Psoas muscle (tissue), 8 donors: ENCODE results near the gene FUT7. TPM values are rescaled to one million over a fixed set of nuclear protein-coding genes. Genes with fewer than 3 reads are reported as not detected.

ENCODE experiments used
- ATAC-seq, 4 donors: fragments of 200-7000 bp; cut with Tn5 transposase; one replicate each; pipeline ENCODE4 v1.9.1; 2020; ENCODE audit warnings: moderate library complexity in 3 of 4, mild to moderate bottlenecking in 2 of 4
- DNase-seq, 2 donors: peaks; one replicate each; pipeline ENCODE4 v3.0.0-alpha.2; 2020
- H3K27ac ChIP-seq: fragments of 200-600 bp; one replicate; pipeline ENCODE4 v1.8.0; 2022
- H3K27me3 ChIP-seq, 3 donors: fragments of 200-600 bp in 1 of 3; one replicate each; pipeline versions ENCODE4 v1.6.1 to v1.8.0; 2013 to 2022; ENCODE audit warnings: low read length in 2 of 3, mild to moderate bottlenecking in 2 of 3, moderate library complexity in 1 of 3; ENCODE audit not compliant: insufficient read depth in 3 of 3
- H3K36me3 ChIP-seq, 2 donors: fragments of 200-600 bp in 1 of 2; one replicate each; pipeline versions ENCODE4 v1.6.1 to v1.8.0; 2013 to 2022; ENCODE audit warnings: low read depth in 1 of 2, mild to moderate bottlenecking in 1 of 2, moderate library complexity in 1 of 2; ENCODE audit not compliant: insufficient read depth in 1 of 2
- H3K4me1 ChIP-seq: fragments of 200-600 bp; one replicate; pipeline ENCODE4 v1.8.0; 2022
- H3K4me3 ChIP-seq: fragments of 200-600 bp; one replicate; pipeline ENCODE4 v1.8.0; 2022; ENCODE audit warnings: mild to moderate bottlenecking
- H3K9me3 ChIP-seq: fragments of 200-600 bp; one replicate; pipeline ENCODE4 v1.8.0; 2022
- WGBS, 3 donors: extraction: QIAGEN DNeasy Blood & Tissue Kit; methylation state at CpG; one replicate each; pipeline versions ENCODE4 v1.1.6 to v1.1.7; 2013; 5-methylcytosine and 5-hydroxymethylcytosine counted together
- intact Hi-C, 2 donors: fragments of 100-400 bp; cut with DNase I; formaldehyde crosslinking; loops; one replicate each; pipeline versions ENCODE4 v1.11.0 to v1.14.2; 2022
- polyA plus RNA-seq, 3 donors: library from polyadenylated mRNA; stranded (reverse); fragments of 200-250 nt; gene quantifications; one replicate each; pipeline ENCODE4 v1.2.3, GENCODE V29; 2013
- total RNA-seq, 4 donors: library from RNA; stranded (reverse); fragmentation: NEBNext Ultra II Directional in 2 of 4; extraction: Animal tissue kit (Norgen Biotek cat#: 25700) in 2 of 4; gene quantifications; one replicate each; pipeline versions ENCODE4 v1.2.1 to v1.2.4, GENCODE V29; 2021 to 2023
- TF ChIP-seq, protein P1 (sequence below): fragments of 200-600 bp; IDR thresholded peaks from one replicate; pipeline ENCODE4 v1.8.0; 2022; ENCODE audit warnings: antibody characterized with exemption
- donor health status: healthy with polysubstance abuse.
- donor health status: DM: no; HTN: no; CAD: no; lungs with moderate emphysema.
- donor health status: Bipolar disorder and iron deficiency.
- donor health status: healthy.
- donor health status: DM: yes; HTN: yes; CAD: no.
- donor health status: DM: no; HTN: no; CAD: no.
- donor health status: DM: no; HTN: no; CAD: no.
- donor health status: DM: yes; HTN: yes; CAD: no.

Gene FUT7
- total and polyA plus RNA-seq, 7 donors = 0.01 to 0.08 (median 0.06) TPM; not detected in 4

DNA sequence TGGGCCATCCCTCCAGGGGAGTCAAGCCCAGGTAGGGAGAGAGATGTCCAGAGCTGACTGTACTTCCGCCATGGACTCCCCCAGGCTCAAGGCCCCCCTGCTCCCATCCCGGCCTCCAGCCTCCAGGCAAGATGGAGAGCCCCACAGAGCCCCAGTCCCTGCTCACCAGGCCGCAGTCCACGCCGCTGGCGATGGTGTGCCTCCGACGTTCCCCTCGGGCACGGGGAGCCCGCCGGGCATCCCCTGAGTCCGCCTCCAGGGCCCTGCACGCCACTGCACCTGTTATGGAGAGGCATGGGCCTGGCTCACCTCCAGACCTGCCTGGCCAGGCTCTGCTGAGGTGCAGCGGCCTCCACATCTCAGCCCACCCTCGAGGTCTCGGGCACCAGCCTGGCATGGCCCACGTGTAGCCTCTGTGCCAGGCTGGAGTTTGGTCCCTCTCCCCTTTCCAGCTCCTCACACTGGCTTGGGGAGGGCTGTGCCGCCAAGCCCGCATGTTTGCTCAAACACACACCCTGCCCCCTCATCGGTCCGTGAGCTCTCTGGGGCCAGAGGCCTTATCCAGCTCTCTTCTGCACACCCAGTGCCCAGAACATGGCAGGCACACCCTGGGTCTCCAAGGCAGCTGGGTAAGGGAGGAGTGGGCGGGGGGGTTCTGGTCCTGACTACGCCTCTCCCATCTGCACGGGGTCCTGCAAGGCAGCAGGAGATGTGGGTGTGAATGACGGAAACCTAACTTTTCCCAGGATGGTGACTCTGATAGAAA is 34.4 kb upstream of the FUT7 start:
- TF ChIP-seq, protein P1, sequence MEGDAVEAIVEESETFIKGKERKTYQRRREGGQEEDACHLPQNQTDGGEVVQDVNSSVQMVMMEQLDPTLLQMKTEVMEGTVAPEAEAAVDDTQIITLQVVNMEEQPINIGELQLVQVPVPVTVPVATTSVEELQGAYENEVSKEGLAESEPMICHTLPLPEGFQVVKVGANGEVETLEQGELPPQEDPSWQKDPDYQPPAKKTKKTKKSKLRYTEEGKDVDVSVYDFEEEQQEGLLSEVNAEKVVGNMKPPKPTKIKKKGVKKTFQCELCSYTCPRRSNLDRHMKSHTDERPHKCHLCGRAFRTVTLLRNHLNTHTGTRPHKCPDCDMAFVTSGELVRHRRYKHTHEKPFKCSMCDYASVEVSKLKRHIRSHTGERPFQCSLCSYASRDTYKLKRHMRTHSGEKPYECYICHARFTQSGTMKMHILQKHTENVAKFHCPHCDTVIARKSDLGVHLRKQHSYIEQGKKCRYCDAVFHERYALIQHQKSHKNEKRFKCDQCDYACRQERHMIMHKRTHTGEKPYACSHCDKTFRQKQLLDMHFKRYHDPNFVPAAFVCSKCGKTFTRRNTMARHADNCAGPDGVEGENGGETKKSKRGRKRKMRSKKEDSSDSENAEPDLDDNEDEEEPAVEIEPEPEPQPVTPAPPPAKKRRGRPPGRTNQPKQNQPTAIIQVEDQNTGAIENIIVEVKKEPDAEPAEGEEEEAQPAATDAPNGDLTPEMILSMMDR = no peak
- H3K4me3 ChIP-seq = no peak overlapping the region
- no peak overlapping the region for H3K27ac ChIP-seq
- no peaks in the 10 kb centered on the region for H3K36me3 ChIP-seq
- H3K27me3 ChIP-seq = peaks cover 0 to 10% (median 5%) of the 10 kb centered on the region in 3 donors
- intact Hi-C loops = loop anchor here (10.0 kb wide), 1 partner anchor 281 kb away; no protein-coding TSS in a partner anchor
- WGBS, 3 donors = 82 to 91% (median 82%) methylated on average over 23 to 26 of the region's 26 CpGs
- no peaks in the 10 kb centered on the region for H3K9me3 ChIP-seq
- no peak for DNase-seq
- peaks cover 4% of the 10 kb centered on the region for H3K4me1 ChIP-seq
- ATAC-seq = no peak

DNA sequence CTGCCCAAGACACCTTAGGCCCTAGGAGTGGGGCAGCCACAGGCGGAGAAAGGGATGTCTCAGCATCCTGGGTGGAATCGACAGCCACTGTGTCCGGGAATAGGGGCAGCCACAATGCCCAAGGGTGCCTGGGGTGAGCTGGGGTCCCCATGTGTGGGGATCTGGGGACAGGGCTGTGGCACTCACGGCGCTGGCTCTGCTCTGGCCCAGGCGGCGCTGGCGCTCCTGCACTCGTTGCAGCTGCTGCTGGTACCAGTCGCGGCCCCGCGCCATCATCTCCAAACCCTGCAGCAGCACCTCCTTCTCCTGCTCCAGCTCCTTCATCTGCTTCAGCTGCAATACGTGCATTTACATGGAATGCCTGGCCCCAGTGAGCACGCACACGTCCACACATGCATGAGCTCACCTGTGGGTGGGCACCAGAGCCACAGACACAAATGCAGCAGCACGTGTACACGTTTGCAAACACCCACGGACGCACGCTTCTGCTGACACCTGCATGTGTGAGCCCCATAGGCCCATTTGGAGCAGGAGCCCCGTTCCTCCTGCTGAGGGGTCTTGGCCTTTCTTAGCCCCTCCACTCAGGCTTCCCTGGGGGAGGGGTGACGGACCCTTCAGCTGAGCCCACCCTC is 33.6 kb upstream of the FUT7 start:
- ATAC-seq = no peak
- no peak for DNase-seq
- no peak overlapping the region for H3K27ac ChIP-seq
- no peaks in the 10 kb centered on the region for H3K4me1 ChIP-seq
- no peak overlapping the region for H3K4me3 ChIP-seq
- H3K9me3 ChIP-seq = no peaks in the 10 kb centered on the region
- intact Hi-C loops = loop anchor here (2.0 to 10.0 kb wide), 2 partner anchors 19 to 281 kb away; partner anchors contain the start of gene NPDC1 (in 1 of the 2)
- TF ChIP-seq, protein P1 = no peak
- peaks cover 0 to 10% (median 5%) of the 10 kb centered on the region in 3 donors for H3K27me3 ChIP-seq
- H3K36me3 ChIP-seq = no peaks in the 10 kb centered on the region
- WGBS, 3 donors = 93 to 95% (median 93%) methylated on average over 22 to 23 of the region's 23 CpGs

DNA sequence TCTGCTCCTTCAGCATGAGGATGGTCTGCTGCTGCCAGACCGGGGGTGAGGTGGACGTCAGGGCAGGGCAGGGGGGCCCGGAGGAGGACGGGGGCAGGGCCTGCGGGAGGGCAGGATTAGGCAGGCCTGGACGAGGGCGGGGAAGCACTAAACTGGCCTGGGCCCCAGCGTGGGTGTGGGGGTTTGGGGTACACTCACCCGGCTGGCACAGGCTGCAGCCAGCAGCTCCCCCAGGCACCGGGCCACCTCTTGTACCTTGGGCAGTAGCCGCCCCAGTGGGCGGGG is 32.9 kb upstream of the FUT7 start:
- TF ChIP-seq, protein P1 = no peak
- H3K27me3 ChIP-seq = peaks cover 0 to 10% (median 5%) of the 10 kb centered on the region in 3 donors
- intact Hi-C loops = loop anchor here (2.0 to 10.0 kb wide), 2 partner anchors 18 to 280 kb away; partner anchors contain the start of gene NPDC1 (in 1 of the 2)
- ATAC-seq = no peak
- H3K4me1 ChIP-seq = no peaks in the 10 kb centered on the region
- no peak overlapping the region for H3K4me3 ChIP-seq
- H3K9me3 ChIP-seq = no peaks in the 10 kb centered on the region
- 85 to 91% (median 87%) methylated on average over 12 of the region's 12 CpGs for WGBS, 3 donors
- H3K36me3 ChIP-seq = no peaks in the 10 kb centered on the region
- no peak overlapping the region for H3K27ac ChIP-seq
- no peak for DNase-seq

DNA sequence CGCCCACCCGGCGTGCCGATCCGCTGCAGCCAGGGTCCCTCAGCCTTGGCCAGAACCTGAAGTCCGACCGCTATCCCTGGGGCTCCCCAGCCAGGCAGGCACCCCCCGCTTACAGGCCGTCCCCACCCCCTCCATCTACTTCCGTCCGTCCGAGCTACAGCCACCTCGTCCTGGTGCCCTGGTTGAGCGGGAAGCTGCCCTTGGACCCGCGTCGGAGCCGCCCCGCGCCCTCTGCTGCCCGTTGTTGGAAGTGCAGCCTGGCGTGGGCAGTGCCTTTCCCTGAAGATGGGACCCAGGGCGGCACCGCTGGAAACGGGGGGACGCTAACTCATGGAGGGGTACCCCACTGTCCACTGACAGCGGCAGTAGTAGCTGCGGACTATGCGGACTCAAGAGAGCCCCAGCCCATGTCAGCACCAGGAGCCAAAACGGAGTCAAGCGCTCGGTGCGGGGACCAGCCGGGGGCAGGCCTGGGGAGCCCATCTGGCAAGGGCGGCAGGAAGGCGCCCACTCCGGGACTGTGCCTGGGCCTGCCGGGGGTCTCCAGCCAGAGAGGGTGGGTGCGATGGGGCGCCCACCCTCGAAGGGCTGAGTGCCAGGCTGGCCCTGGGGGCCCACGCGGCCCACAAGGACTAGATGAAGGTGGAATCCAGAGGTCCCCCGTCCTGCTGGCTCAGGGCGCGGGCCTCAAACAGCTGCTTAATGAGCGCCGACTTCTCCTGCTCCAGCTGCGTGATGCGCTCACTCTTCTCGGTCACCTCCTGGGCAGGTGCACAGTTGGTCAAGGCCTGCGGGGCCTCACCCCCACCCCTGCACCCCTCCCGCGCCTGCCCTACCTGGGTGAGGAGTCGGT is 32.4 kb upstream of the FUT7 start:
- H3K4me3 ChIP-seq = no peak overlapping the region
- peak; percentile 57 to 80 (median 72) for ATAC-seq
- H3K27ac ChIP-seq = no peak overlapping the region
- no peaks in the 10 kb centered on the region for H3K9me3 ChIP-seq
- DNase-seq = peak; percentile 74 to 83
- TF ChIP-seq, protein P1 = peak; percentile 92
- no peaks in the 10 kb centered on the region for H3K36me3 ChIP-seq
- WGBS, 3 donors = 46 to 50% (median 48%) methylated on average over 50 to 55 of the region's 55 CpGs
- H3K4me1 ChIP-seq = no peaks in the 10 kb centered on the region
- intact Hi-C loops = loop anchor here (2.0 to 10.0 kb wide), 2 partner anchors 17 to 279 kb away; partner anchors contain the start of gene NPDC1 (in 1 of the 2)
- peaks cover 0 to 4% (median under 1%) of the 10 kb centered on the region in 3 donors for H3K27me3 ChIP-seq
